ENCODE measurements around the gene FAM221A.

- TF ChIP-seq EZH2phosphoT487 (IDR thresholded peaks at IDR 0.05; ENCODE audit: borderline replicate concordance, low read depth, low read length), result no peak
- TF ChIP-seq, protein P1, sequence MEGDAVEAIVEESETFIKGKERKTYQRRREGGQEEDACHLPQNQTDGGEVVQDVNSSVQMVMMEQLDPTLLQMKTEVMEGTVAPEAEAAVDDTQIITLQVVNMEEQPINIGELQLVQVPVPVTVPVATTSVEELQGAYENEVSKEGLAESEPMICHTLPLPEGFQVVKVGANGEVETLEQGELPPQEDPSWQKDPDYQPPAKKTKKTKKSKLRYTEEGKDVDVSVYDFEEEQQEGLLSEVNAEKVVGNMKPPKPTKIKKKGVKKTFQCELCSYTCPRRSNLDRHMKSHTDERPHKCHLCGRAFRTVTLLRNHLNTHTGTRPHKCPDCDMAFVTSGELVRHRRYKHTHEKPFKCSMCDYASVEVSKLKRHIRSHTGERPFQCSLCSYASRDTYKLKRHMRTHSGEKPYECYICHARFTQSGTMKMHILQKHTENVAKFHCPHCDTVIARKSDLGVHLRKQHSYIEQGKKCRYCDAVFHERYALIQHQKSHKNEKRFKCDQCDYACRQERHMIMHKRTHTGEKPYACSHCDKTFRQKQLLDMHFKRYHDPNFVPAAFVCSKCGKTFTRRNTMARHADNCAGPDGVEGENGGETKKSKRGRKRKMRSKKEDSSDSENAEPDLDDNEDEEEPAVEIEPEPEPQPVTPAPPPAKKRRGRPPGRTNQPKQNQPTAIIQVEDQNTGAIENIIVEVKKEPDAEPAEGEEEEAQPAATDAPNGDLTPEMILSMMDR (conservative IDR thresholded peaks at IDR 0.05; ENCODE audit: low read length), result no peak
Measured at GRCh38 chr7:23751852-23752251, 71.9 kb downstream of the FAM221A start.
